ENCODE data around the gene HAUS6. TPM values are rescaled to one million over a fixed set of nuclear protein-coding genes. Genes with fewer than 3 reads are reported as not detected.

The HAUS6 gene
- total and polyA plus RNA-seq, 2 donors (not counting 1 experiment from before 2014, with no cell fraction given) = 4.1 to 13.5 TPM

DNA sequence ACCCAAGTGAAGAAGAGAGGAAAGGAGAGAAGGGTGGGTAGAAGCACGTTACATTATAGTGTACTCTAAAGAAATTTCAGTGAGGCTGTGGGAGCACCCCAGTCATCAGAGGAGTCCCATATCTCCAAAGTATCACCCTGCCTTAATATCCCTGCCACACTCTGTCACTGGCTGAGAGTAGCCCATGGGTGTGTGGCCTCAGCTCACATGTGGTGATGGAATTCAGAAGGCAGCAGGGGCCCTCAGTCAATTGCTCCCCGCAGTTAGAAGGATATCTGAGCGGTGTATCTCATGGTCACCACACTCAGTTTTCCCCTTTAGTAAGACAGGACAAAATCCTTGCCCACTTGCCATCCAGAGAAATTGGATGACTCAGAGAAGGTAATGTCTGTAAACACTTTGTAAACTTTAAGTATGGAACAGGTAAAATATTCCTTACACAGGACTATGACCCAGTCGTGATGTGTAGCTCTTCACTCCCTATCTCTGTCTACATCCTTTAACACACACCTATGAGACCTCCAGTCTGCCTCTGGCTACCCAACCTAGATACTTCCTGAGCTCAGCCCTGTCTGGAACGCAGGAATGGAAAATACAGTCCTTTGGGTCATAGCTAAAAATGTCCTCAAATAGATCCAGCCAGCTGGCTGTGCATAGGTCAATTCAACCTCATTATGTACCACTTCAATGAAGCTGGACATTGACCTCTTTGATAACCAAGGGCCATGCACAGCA, 48.9 kb upstream of the HAUS6 start:
- CTCF ChIA-PET = no interaction called here
- no peak overlapping the region for H3K9ac ChIP-seq (ENCODE audit: low read length)
- no peak overlapping the region for H2AFZ ChIP-seq (ENCODE audit: insufficient read depth, low read depth, low read length, poor library complexity, severe bottlenecking)
- 100% methylated on average over 2 of the region's 5 CpGs for WGBS (ENCODE audit: insufficient coverage)
- H3K4me3 ChIP-seq (ENCODE audit: control extremely low read depth in 1 of 5, extremely low read depth in 1 of 5, insufficient read depth in 1 of 5, low read depth in 2 of 5, low read length in 4 of 5) = no peak overlapping the region
- DNase-seq (no peak), ATAC-seq (ENCODE audit: low read depth) (no peak)
- no peak overlapping the region for H3K4me2 ChIP-seq (replicated peaks; ENCODE audit: low read depth, low read length, poor library complexity, severe bottlenecking)
- H3K27ac ChIP-seq (ENCODE audit: low read length in 2 of 2) = no peak overlapping the region
- Mint-ChIP-seq H3K27me3 (peaks cover 8% of the 10 kb centered on the region), H3K9me3 (ENCODE audit: insufficient read depth) (no peaks in the 10 kb centered on the region), H3K4me3 (no peak overlapping the region), H3K4me1 (no peaks in the 10 kb centered on the region), H3K27ac (no peak overlapping the region)
- no peaks in the 10 kb centered on the region for H3K9me3 ChIP-seq (ENCODE audit: control extremely low read depth in 1 of 3, control insufficient read depth in 2 of 3, insufficient read depth in 1 of 3, low read length in 2 of 3)
- H3K36me3 ChIP-seq (replicated peaks in 1 of 2; ENCODE audit: control extremely low read depth in 1 of 2, control insufficient read depth in 1 of 2, extremely low read depth in 1 of 2, insufficient read depth in 2 of 2, low read length in 1 of 2) = no peaks in the 10 kb centered on the region
- H4K20me1 ChIP-seq (ENCODE audit: control insufficient read depth, insufficient read depth, low read length, poor library complexity, severe bottlenecking) = no peaks in the 10 kb centered on the region
- no peaks in the 10 kb centered on the region for H3K27me3 ChIP-seq (replicated peaks in 1 of 4; ENCODE audit: control extremely low read depth in 1 of 4, control insufficient read depth in 3 of 4, insufficient read depth in 4 of 4, low read length in 3 of 4)
- H3K4me1 ChIP-seq (ENCODE audit: control insufficient read depth in 2 of 2, insufficient read depth in 2 of 2, low read length in 2 of 2) = no peaks in the 10 kb centered on the region
- POLR2A ChIA-PET = no interaction called here
- intact Hi-C loops (cut with micrococcal nuclease) = no loop called here
- no peak for TF ChIP-seq EZH2 (IDR thresholded peaks at IDR 0.05; ENCODE audit: borderline replicate concordance, insufficient read depth, low read depth, low read length, poor library complexity, severe bottlenecking)
- TF ChIP-seq, protein P1, sequence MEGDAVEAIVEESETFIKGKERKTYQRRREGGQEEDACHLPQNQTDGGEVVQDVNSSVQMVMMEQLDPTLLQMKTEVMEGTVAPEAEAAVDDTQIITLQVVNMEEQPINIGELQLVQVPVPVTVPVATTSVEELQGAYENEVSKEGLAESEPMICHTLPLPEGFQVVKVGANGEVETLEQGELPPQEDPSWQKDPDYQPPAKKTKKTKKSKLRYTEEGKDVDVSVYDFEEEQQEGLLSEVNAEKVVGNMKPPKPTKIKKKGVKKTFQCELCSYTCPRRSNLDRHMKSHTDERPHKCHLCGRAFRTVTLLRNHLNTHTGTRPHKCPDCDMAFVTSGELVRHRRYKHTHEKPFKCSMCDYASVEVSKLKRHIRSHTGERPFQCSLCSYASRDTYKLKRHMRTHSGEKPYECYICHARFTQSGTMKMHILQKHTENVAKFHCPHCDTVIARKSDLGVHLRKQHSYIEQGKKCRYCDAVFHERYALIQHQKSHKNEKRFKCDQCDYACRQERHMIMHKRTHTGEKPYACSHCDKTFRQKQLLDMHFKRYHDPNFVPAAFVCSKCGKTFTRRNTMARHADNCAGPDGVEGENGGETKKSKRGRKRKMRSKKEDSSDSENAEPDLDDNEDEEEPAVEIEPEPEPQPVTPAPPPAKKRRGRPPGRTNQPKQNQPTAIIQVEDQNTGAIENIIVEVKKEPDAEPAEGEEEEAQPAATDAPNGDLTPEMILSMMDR (IDR thresholded peaks at IDR 0.05) = no peak
- no peaks in the 10 kb centered on the region for H3K79me2 ChIP-seq (ENCODE audit: control insufficient read depth, insufficient read depth, low read length)

DNA sequence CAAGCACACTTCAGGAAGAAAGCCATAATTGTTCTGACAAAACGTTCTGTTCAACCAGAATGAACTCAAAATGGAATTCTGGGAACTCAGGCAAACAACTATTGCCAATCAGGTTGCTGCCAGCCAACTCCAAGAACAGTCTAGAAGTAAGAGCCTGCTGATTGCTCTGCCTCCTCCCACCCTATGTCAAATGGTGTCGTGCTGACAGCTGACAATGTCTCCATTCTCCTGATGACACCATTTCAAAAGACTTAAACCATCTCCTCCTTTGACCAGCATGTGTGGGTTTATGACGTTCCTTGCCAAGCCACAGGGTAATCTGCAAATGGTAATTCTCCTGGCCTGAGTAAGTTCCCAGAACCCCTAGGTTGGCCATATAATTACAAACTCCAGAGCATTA, 46.5 kb upstream of the HAUS6 start:
- Histone ChIP-seq H3K4me1 (ENCODE audit: control insufficient read depth in 2 of 2, insufficient read depth in 2 of 2, low read length in 2 of 2) (no peaks in the 10 kb centered on the region), H4K20me1 (ENCODE audit: control insufficient read depth, insufficient read depth, low read length, poor library complexity, severe bottlenecking) (no peaks in the 10 kb centered on the region), H3K79me2 (ENCODE audit: control insufficient read depth, insufficient read depth, low read length) (no peaks in the 10 kb centered on the region), H3K9ac (ENCODE audit: low read length) (no peak overlapping the region), H3K4me2 (replicated peaks; ENCODE audit: low read depth, low read length, poor library complexity, severe bottlenecking) (no peak overlapping the region), H3K36me3 (replicated peaks in 1 of 2; ENCODE audit: control extremely low read depth in 1 of 2, control insufficient read depth in 1 of 2, extremely low read depth in 1 of 2, insufficient read depth in 2 of 2, low read length in 1 of 2) (no peaks in the 10 kb centered on the region), H3K4me3 (ENCODE audit: control extremely low read depth in 1 of 5, extremely low read depth in 1 of 5, insufficient read depth in 1 of 5, low read depth in 2 of 5, low read length in 4 of 5) (no peak overlapping the region), H3K27me3 (replicated peaks in 1 of 4; ENCODE audit: control extremely low read depth in 1 of 4, control insufficient read depth in 3 of 4, insufficient read depth in 4 of 4, low read length in 3 of 4) (no peaks in the 10 kb centered on the region), H3K27ac (ENCODE audit: low read length in 2 of 2) (no peak overlapping the region), H2AFZ (ENCODE audit: insufficient read depth, low read depth, low read length, poor library complexity, severe bottlenecking) (no peak overlapping the region), H3K9me3 (ENCODE audit: control extremely low read depth in 1 of 3, control insufficient read depth in 2 of 3, insufficient read depth in 1 of 3, low read length in 2 of 3) (no peaks in the 10 kb centered on the region)
- Mint-ChIP-seq H3K9me3 (ENCODE audit: insufficient read depth) (no peaks in the 10 kb centered on the region), H3K4me1 (no peaks in the 10 kb centered on the region), H3K27ac (no peak overlapping the region), H3K27me3 (peaks cover 3% of the 10 kb centered on the region), H3K4me3 (no peak overlapping the region)
- no peak for DNase-seq
- intact Hi-C loops (cut with micrococcal nuclease) = no loop called here
- WGBS (ENCODE audit: insufficient coverage) = 79% methylated on average over 3 of the region's 3 CpGs
- POLR2A ChIA-PET = no interaction called here
- CTCF ChIA-PET = no interaction called here
- TF ChIP-seq, protein P1 (IDR thresholded peaks at IDR 0.05) = no peak
- no peak for TF ChIP-seq EZH2 (IDR thresholded peaks at IDR 0.05; ENCODE audit: borderline replicate concordance, insufficient read depth, low read depth, low read length, poor library complexity, severe bottlenecking)
- ATAC-seq (ENCODE audit: low read depth) = no peak

Measured in B cell (primary cell).